ENCODE results near the gene PDZK1.

PDZK1 gene

GRCh38 chr1:145701306-145701862, 5.8 kb downstream of the PDZK1 start:
- Histone ChIP-seq H3K4me2 (no peak overlapping the region), H3K27ac (no peak overlapping the region), H3K79me2 (ENCODE audit: insufficient read depth, low read depth) (no peaks in the 10 kb centered on the region), H3K4me1 (ENCODE audit: low read depth, poor library complexity, severe bottlenecking) (no peaks in the 10 kb centered on the region), H2AFZ (ENCODE audit: low read depth) (no peak overlapping the region), H3K4me3 (IDR thresholded peaks at IDR 0.05; ENCODE audit: insufficient read depth, low read depth, low read length) (no peak overlapping the region), H3K9ac (no peak overlapping the region), H3K36me3 (ENCODE audit: insufficient read depth) (no peaks in the 10 kb centered on the region), H4K20me1 (ENCODE audit: insufficient read depth) (no peaks in the 10 kb centered on the region), H3K27me3 (ENCODE audit: insufficient read depth, low read depth) (no peaks in the 10 kb centered on the region)
- TF ChIP-seq CTCF (conservative IDR thresholded peaks at IDR 0.05; ENCODE audit: low read depth, low read length) = no peak

- H4K20me1 ChIP-seq (ENCODE audit: insufficient read depth) = no peaks in the 10 kb centered on the region
- no peak overlapping the region for H3K27ac ChIP-seq
- no peak overlapping the region for H3K4me2 ChIP-seq
- no peak overlapping the region for H3K4me3 ChIP-seq (IDR thresholded peaks at IDR 0.05; ENCODE audit: insufficient read depth, low read depth, low read length)
- H3K27me3 ChIP-seq (ENCODE audit: insufficient read depth, low read depth) = no peaks in the 10 kb centered on the region
- no peak overlapping the region for H2AFZ ChIP-seq (ENCODE audit: low read depth)
- no peak for TF ChIP-seq CTCF (conservative IDR thresholded peaks at IDR 0.05; ENCODE audit: low read depth, low read length)
- no peaks in the 10 kb centered on the region for H3K79me2 ChIP-seq (ENCODE audit: insufficient read depth, low read depth)
- peaks cover 10% of the 10 kb centered on the region for H3K4me1 ChIP-seq (ENCODE audit: low read depth, poor library complexity, severe bottlenecking)
- no peaks in the 10 kb centered on the region for H3K36me3 ChIP-seq (ENCODE audit: insufficient read depth)
- no peak overlapping the region for H3K9ac ChIP-seq
These were observed 10.6 kb downstream of the PDZK1 start for GRCh38 chr1:145696630-145696960.

- no peak overlapping the region for H3K4me3 ChIP-seq (IDR thresholded peaks at IDR 0.05; ENCODE audit: insufficient read depth, low read depth, low read length)
- H3K36me3 ChIP-seq (ENCODE audit: insufficient read depth) = no peaks in the 10 kb centered on the region
- no peak overlapping the region for H2AFZ ChIP-seq (ENCODE audit: low read depth)
- no peaks in the 10 kb centered on the region for H3K79me2 ChIP-seq (ENCODE audit: insufficient read depth, low read depth)
- H3K27ac ChIP-seq = no peak overlapping the region
- no peak overlapping the region for H3K9ac ChIP-seq
- TF ChIP-seq CTCF (conservative IDR thresholded peaks at IDR 0.05; ENCODE audit: low read depth, low read length) = no peak
- H4K20me1 ChIP-seq (ENCODE audit: insufficient read depth) = no peaks in the 10 kb centered on the region
- H3K4me2 ChIP-seq = no peak overlapping the region
- H3K27me3 ChIP-seq (ENCODE audit: insufficient read depth, low read depth) = no peaks in the 10 kb centered on the region
- peaks cover 15% of the 10 kb centered on the region for H3K4me1 ChIP-seq (ENCODE audit: low read depth, poor library complexity, severe bottlenecking)
These were observed 11.1 kb downstream of the PDZK1 start for GRCh38 chr1:145695821-145696629.

- Histone ChIP-seq H3K36me3 (ENCODE audit: insufficient read depth) (no peaks in the 10 kb centered on the region), H3K4me3 (IDR thresholded peaks at IDR 0.05; ENCODE audit: insufficient read depth, low read depth, low read length) (no peak overlapping the region), H3K79me2 (ENCODE audit: insufficient read depth, low read depth) (no peaks in the 10 kb centered on the region), H4K20me1 (ENCODE audit: insufficient read depth) (no peaks in the 10 kb centered on the region), H3K27me3 (ENCODE audit: insufficient read depth, low read depth) (no peaks in the 10 kb centered on the region), H3K4me1 (ENCODE audit: low read depth, poor library complexity, severe bottlenecking) (peaks cover 46% of the 10 kb centered on the region), H3K9ac (no peak overlapping the region), H3K4me2 (no peak overlapping the region), H2AFZ (ENCODE audit: low read depth) (no peak overlapping the region), H3K27ac (no peak overlapping the region)
- no peak for TF ChIP-seq CTCF (conservative IDR thresholded peaks at IDR 0.05; ENCODE audit: low read depth, low read length)
These were observed 14.3 kb downstream of the PDZK1 start for GRCh38 chr1:145692785-145693443.

Measured in KMS-11 (cell line).